Fibroblast of lung (primary cell): ENCODE results near the gene POTEJ. TPM values are rescaled to one million over a fixed set of nuclear protein-coding genes. Genes with fewer than 3 reads are reported as not detected.
"Not testable (repeated sequence)": the region's sequence is repeated elsewhere in the genome, so short reads cannot be mapped to it uniquely, and the experiment has no call there.

ENCODE experiments used
- DNase-seq, 2 donors: peaks; one replicate each; pipeline versions ENCODE4 v3.0.0 to v3.0.0-alpha.2; 2010; ENCODE audit warnings: low read depth in 2 of 2
- H2AFZ ChIP-seq: 2 replicates; pipeline ENCODE4 v1.5.1; 2012; ENCODE audit warnings: low read length, control low read depth, inconsistent platforms
- H3K27ac ChIP-seq: 2 replicates; pipeline ENCODE4 v1.5.1; 2011; ENCODE audit warnings: low read length, control low read depth; ENCODE audit not compliant: insufficient read depth
- H3K27me3 ChIP-seq: 2 replicates; pipeline ENCODE4 v1.5.1; 2011; ENCODE audit warnings: mild to moderate bottlenecking, low read length; ENCODE audit not compliant: control insufficient read depth, insufficient read depth
- H3K36me3 ChIP-seq: 2 replicates; pipeline ENCODE4 v1.5.1; 2011; ENCODE audit warnings: low read length; ENCODE audit not compliant: control insufficient read depth, insufficient read depth
- H3K4me1 ChIP-seq: 2 replicates; pipeline ENCODE4 v1.5.1; 2011; ENCODE audit warnings: low read length; ENCODE audit not compliant: control insufficient read depth, insufficient read depth; ENCODE audit errors: extremely low read depth
- H3K4me2 ChIP-seq: 2 replicates; pipeline ENCODE4 v1.5.1; 2011; ENCODE audit warnings: low read length, control low read depth; ENCODE audit not compliant: insufficient read depth; ENCODE audit errors: extremely low read depth
- H3K4me3 ChIP-seq, 4 experiments: fragments of 200-600 bp in 1 of 4; sonication (generic) in 1 of 4; replicated peaks in 1 of 4; 2 replicates each; pipeline ENCODE4 v1.5.1; 2011 to 2016; ENCODE audit warnings: low read length in 4 of 4, low read depth in 3 of 4, mild to moderate bottlenecking in 3 of 4, control low read depth in 2 of 4, inconsistent platforms in 1 of 4, mixed read lengths in 1 of 4; ENCODE audit not compliant: insufficient read depth in 1 of 4; ENCODE audit errors: control extremely low read depth in 1 of 4
- H3K79me2 ChIP-seq: 2 replicates; pipeline ENCODE4 v1.5.1; 2012; ENCODE audit warnings: mild to moderate bottlenecking, low read length, inconsistent platforms; ENCODE audit not compliant: control insufficient read depth, insufficient read depth
- H3K9ac ChIP-seq: 2 replicates; pipeline ENCODE4 v1.5.1; 2011; ENCODE audit warnings: mild to moderate bottlenecking, low read length, control low read depth; ENCODE audit not compliant: insufficient read depth
- H3K9me3 ChIP-seq: 2 replicates; pipeline ENCODE4 v1.5.1; 2012; ENCODE audit warnings: low read depth, low read length; ENCODE audit not compliant: control insufficient read depth, insufficient read depth
- H4K20me1 ChIP-seq: 2 replicates; pipeline ENCODE4 v1.5.1; 2011; ENCODE audit warnings: low read length; ENCODE audit not compliant: control insufficient read depth, insufficient read depth; ENCODE audit errors: extremely low read depth
- CTCF ChIP-seq, 2 donors: IDR thresholded peaks in 1 of 2; conservative IDR thresholded peaks in 1 of 2; 1 replicate in 1 of 2; 2 replicates in 1 of 2; pipeline ENCODE4 v1.5.1; 2011 to 2012; ENCODE audit warnings: low read length in 2 of 2, control low read depth in 1 of 2, inconsistent platforms in 1 of 2, low read depth in 1 of 2, mild to moderate bottlenecking in 1 of 2
- polyA plus RNA-seq, 2 donors: library from polyadenylated mRNA; depleted of rRNA in 1 of 2; stranded (reverse) in 1 of 2; unstranded in 1 of 2; fragments of >200 nt; gene quantifications; 2 replicates each; pipeline ENCODE4 v1.2.1, GENCODE V29; 2011 to 2012; ENCODE audit warnings: missing spikeins in 1 of 2
- total RNA-seq: library from RNA; depleted of rRNA; stranded (reverse); fragments of >200 nt; gene quantifications from 2 replicates; pipeline ENCODE4 v1.2.1, GENCODE V29; 2014

POTEJ gene
- total and polyA plus RNA-seq, 2 donors (not counting 1 experiment from before 2014, with no cell fraction given) = not detected

GRCh38 chr2:130692041-130692770, 81.0 kb downstream of the POTEJ start:
- H3K79me2 ChIP-seq, H2AFZ ChIP-seq, DNase-seq, H3K9me3 ChIP-seq, H3K4me2 ChIP-seq, H4K20me1 ChIP-seq, H3K9ac ChIP-seq, H3K27me3 ChIP-seq, H3K4me3 ChIP-seq, H3K36me3 ChIP-seq, H3K27ac ChIP-seq, H3K4me1 ChIP-seq: not testable (repeated sequence)

- DNase-seq = peak; percentile 0
- H3K27ac ChIP-seq, H3K4me2 ChIP-seq, H3K79me2 ChIP-seq, H3K4me1 ChIP-seq, H3K9me3 ChIP-seq, H3K36me3 ChIP-seq, H4K20me1 ChIP-seq, H2AFZ ChIP-seq, H3K9ac ChIP-seq, H3K4me3 ChIP-seq, H3K27me3 ChIP-seq: not testable (repeated sequence)
- TF ChIP-seq CTCF (conservative IDR thresholded peaks at IDR 0.05 in 1 of 2, IDR thresholded peaks at IDR 0.05 in 1 of 2; ENCODE audit: low read depth in 1 of 2, low read length in 2 of 2) = peak in 1 of 2 donors; percentile 7
These were observed 82.2 kb downstream of the POTEJ start for GRCh38 chr2:130693474-130693873.

DNA sequence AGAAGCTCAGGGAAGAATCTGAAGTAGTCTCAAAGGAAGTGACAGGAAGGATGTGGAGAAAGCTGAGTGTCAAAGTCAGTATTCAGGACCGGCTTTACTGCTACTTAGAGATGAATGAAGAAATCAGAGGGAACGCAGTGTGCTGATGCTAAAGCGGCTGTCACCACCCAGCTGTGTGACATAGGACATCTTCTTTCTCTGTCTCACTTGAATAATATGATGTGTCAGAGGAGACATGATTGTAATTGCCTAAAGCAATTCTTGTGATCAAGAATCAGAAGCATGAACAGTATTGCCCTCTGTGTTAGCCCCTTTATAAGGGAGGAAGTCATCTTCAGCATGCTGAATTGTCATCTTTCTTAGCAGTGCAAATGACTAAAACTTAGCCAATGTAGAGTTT, 92.0 kb downstream of the POTEJ start:
- not testable (repeated sequence) for H4K20me1 ChIP-seq, H2AFZ ChIP-seq, H3K79me2 ChIP-seq, H3K4me3 ChIP-seq, H3K27ac ChIP-seq, H3K36me3 ChIP-seq, H3K4me2 ChIP-seq, H3K9ac ChIP-seq, H3K9me3 ChIP-seq, H3K4me1 ChIP-seq, H3K27me3 ChIP-seq, DNase-seq

Other genes starting within 250 kb of the POTEJ start
- gene POTEI, start 102.1 kb upstream of the POTEJ start, total RNA-seq = not detected in 2 replicates
- gene POTEI, start 102.1 kb upstream of the POTEJ start, polyA plus RNA-seq = not detected in 2 replicates
- gene CFC1B, start 90.2 kb upstream of the POTEJ start, total RNA-seq = not detected in 2 replicates
- gene CFC1B, start 90.2 kb upstream of the POTEJ start, polyA plus RNA-seq = not detected in 2 replicates
- not detected in 2 replicates for gene CFC1, start 11.9 kb upstream of the POTEJ start, total RNA-seq
- not detected in 2 replicates for gene CFC1, start 11.9 kb upstream of the POTEJ start, polyA plus RNA-seq
- gene GPR148, start 117.6 kb downstream of the POTEJ start, total RNA-seq = not detected in 2 replicates
- not detected in 2 replicates for gene GPR148, start 117.6 kb downstream of the POTEJ start, polyA plus RNA-seq
- not detected in 2 replicates for gene AMER3, start 144.1 kb downstream of the POTEJ start, total RNA-seq
- gene AMER3, start 144.1 kb downstream of the POTEJ start, polyA plus RNA-seq = not detected in 2 replicates
- gene ARHGEF4, start 225.5 kb downstream of the POTEJ start, total RNA-seq = 0.83 and 1.5 TPM in 2 replicates
- 0.05 and 0.66 TPM in 2 replicates for gene ARHGEF4, start 225.5 kb downstream of the POTEJ start, polyA plus RNA-seq